B cell (primary cell): Measurements from ENCODE around the gene ANKRD31. TPM values are rescaled to one million over a fixed set of nuclear protein-coding genes. Genes with fewer than 3 reads are reported as not detected.

ENCODE experiments used
- ATAC-seq: fragments of 200-7000 bp; cut with Tn5 transposase; one replicate; pipeline ENCODE4 v1.10.0; 2021; ENCODE audit warnings: low read depth, mild to moderate bottlenecking, moderate number of reproducible peaks, moderate library complexity
- CTCF ChIA-PET: fragments of 350-600 bp; sonication (Branson Sonifier 250); formaldehyde crosslinking; loops from one replicate; lab custom pipeline; 2021; ENCODE audit warnings: antibody characterized with exemption, inconsistent platforms; lab: Charles Lee
- POLR2A ChIA-PET: fragments of 350-600 bp; sonication (Branson Sonifier 250); formaldehyde crosslinking; loops from one replicate; lab custom pipeline; 2021; ENCODE audit warnings: antibody characterized with exemption; lab: Charles Lee
- DNase-seq: peaks from one replicate; pipeline ENCODE4 v3.0.0; 2013
- H2AFZ ChIP-seq: 2 replicates; pipeline ENCODE4 v1.6.1; 2012; ENCODE audit warnings: mild to moderate bottlenecking, low read depth, low read length; ENCODE audit not compliant: insufficient read depth, poor library complexity, severe bottlenecking
- H3K27ac ChIP-seq, 2 donors: 1 replicate in 1 of 2; 2 replicates in 1 of 2; pipeline ENCODE4 v1.5.1; 2012 to 2013; ENCODE audit warnings: low read length in 2 of 2, mild to moderate bottlenecking in 2 of 2, moderate library complexity in 1 of 2
- H3K27me3 ChIP-seq, 4 experiments: fragments of 200-600 bp in 1 of 4; sonication (generic) in 1 of 4; replicated peaks in 1 of 4; 1 replicate in 2 of 4; 2 replicates in 2 of 4; pipeline versions ENCODE4 v1.6.1 to v1.7.0; 2013 to 2016; ENCODE audit warnings: low read length in 3 of 4, mild to moderate bottlenecking in 2 of 4, mixed read lengths in 1 of 4, moderate library complexity in 1 of 4; ENCODE audit not compliant: insufficient read depth in 4 of 4, control insufficient read depth in 3 of 4; ENCODE audit errors: control extremely low read depth in 1 of 4
- H3K36me3 ChIP-seq, 2 experiments: replicated peaks in 1 of 2; 1 replicate in 1 of 2; 2 replicates in 1 of 2; pipeline versions ENCODE4 v1.6.1 to v1.7.1; 2013; ENCODE audit warnings: low read length in 1 of 2; ENCODE audit not compliant: insufficient read depth in 2 of 2, control insufficient read depth in 1 of 2; ENCODE audit errors: control extremely low read depth in 1 of 2, extremely low read depth in 1 of 2
- H3K4me1 ChIP-seq, 2 donors: fragments of 200-600 bp in 1 of 2; sonication (generic) in 1 of 2; 1 replicate in 1 of 2; 2 replicates in 1 of 2; pipeline versions ENCODE4 v1.5.1 to v1.6.1; 2013 to 2017; ENCODE audit warnings: low read length in 2 of 2; ENCODE audit not compliant: control insufficient read depth in 2 of 2, insufficient read depth in 2 of 2
- H3K4me2 ChIP-seq: replicated peaks from 2 replicates; pipeline ENCODE3; 2012; ENCODE audit warnings: mild to moderate bottlenecking, low read depth, low read length; ENCODE audit not compliant: poor library complexity, severe bottlenecking
- H3K4me3 ChIP-seq, 5 experiments: fragments of 200-600 bp in 1 of 5; sonication (generic) in 1 of 5; 1 replicate in 3 of 5; 2 replicates in 2 of 5; pipeline versions ENCODE4 v1.5.1 to v1.7.0; 2011 to 2016; ENCODE audit warnings: low read length in 4 of 5, mild to moderate bottlenecking in 4 of 5, low read depth in 2 of 5, control low read depth in 1 of 5, moderate library complexity in 1 of 5; ENCODE audit not compliant: insufficient read depth in 1 of 5; ENCODE audit errors: control extremely low read depth in 1 of 5, extremely low read depth in 1 of 5
- H3K79me2 ChIP-seq: fragments of 200-600 bp; sonication (generic); one replicate; pipeline ENCODE4 v1.6.0; 2016; ENCODE audit warnings: low read length; ENCODE audit not compliant: control insufficient read depth, insufficient read depth
- H3K9ac ChIP-seq: fragments of 200-600 bp; sonication (generic); 2 replicates; pipeline ENCODE4 v1.6.1; 2017; ENCODE audit warnings: mild to moderate bottlenecking, low read length, moderate library complexity
- H3K9me3 ChIP-seq, 3 donors: one replicate each; pipeline versions ENCODE4 v1.6.1 to v1.7.1; 2013; ENCODE audit warnings: low read length in 2 of 3; ENCODE audit not compliant: control insufficient read depth in 2 of 3, insufficient read depth in 1 of 3; ENCODE audit errors: control extremely low read depth in 1 of 3
- H4K20me1 ChIP-seq: 2 replicates; pipeline ENCODE4 v1.6.0; 2012; ENCODE audit warnings: mild to moderate bottlenecking, low read length; ENCODE audit not compliant: insufficient read depth, control insufficient read depth, poor library complexity, severe bottlenecking
- H3K27ac Mint-ChIP-seq: one replicate; pipeline ENCODE4 v1.8.0; 2021; ENCODE audit warnings: mixed read lengths
- H3K27me3 Mint-ChIP-seq: one replicate; pipeline ENCODE4 v1.8.0; 2021; ENCODE audit warnings: mixed read lengths
- H3K4me1 Mint-ChIP-seq: one replicate; pipeline ENCODE4 v1.8.0; 2021; ENCODE audit warnings: mixed read lengths
- H3K4me3 Mint-ChIP-seq: one replicate; pipeline ENCODE4 v1.8.0; 2021; ENCODE audit warnings: mixed read lengths
- H3K9me3 Mint-ChIP-seq: one replicate; pipeline ENCODE4 v1.8.0; 2022; ENCODE audit warnings: mixed read lengths; ENCODE audit not compliant: insufficient read depth
- EZH2 ChIP-seq: IDR thresholded peaks from 2 replicates; pipeline ENCODE4 v1.6.1; 2012; ENCODE audit warnings: borderline replicate concordance, low read depth, mild to moderate bottlenecking, moderate library complexity, low read length; ENCODE audit not compliant: insufficient read depth, poor library complexity, severe bottlenecking
- WGBS: methylation state at CpG from one replicate; pipeline ENCODE4 v1.1.5; 2013; ENCODE audit warnings: missing lambda C conversion rate; ENCODE audit not compliant: insufficient coverage; 5-methylcytosine and 5-hydroxymethylcytosine counted together
- intact Hi-C: fragments of 100-400 bp; cut with micrococcal nuclease; formaldehyde crosslinking; loops from one replicate; pipeline ENCODE4 v1.10.0; 2022
- polyA plus RNA-seq: library from polyadenylated mRNA; depleted of rRNA; stranded (reverse); fragments of >200 nt; gene quantifications from 2 replicates; pipeline ENCODE4 v1.2.3, GENCODE V29; 2012
- total RNA-seq, 2 donors: library from RNA; stranded (reverse); fragments of 120-200 nt in 1 of 2; gene quantifications; 1 replicate in 1 of 2; 2 replicates in 1 of 2; pipeline versions ENCODE4 v1.2.3 to v1.2.4, GENCODE V29; 2013 to 2022
- TF ChIP-seq, protein P1 (sequence below): fragments of 200-600 bp; IDR thresholded peaks from one replicate; pipeline ENCODE4 v1.8.0; 2022; ENCODE audit warnings: antibody characterized with exemption, mild to moderate bottlenecking

ANKRD31 gene
- total and polyA plus RNA-seq, 2 donors (not counting 1 experiment from before 2014, with no cell fraction given), result 0.06 to 0.10 TPM

DNA sequence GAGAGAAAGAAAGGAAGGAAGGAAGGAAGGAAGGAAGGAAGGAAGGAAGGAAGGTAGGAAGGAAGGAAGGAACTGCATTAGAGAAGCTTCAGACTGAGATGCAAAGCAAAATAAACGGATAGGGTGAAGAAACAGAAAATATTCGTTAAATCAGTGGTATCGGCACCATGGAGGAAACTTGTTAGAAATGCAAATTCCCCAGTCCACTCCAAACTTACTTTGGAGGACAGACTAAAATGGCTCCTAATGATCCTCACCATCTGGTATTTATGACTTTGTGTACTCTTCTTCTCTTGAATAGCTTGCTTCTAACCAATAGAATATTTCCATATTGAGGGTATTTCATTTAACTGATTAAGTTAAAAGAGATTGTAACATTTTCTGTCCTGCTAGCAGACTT lies 96.4 kb downstream of the ANKRD31 start:
- Mint-ChIP-seq H3K9me3 (peaks cover 4% of the 10 kb centered on the region), H3K4me3 (no peak overlapping the region), H3K27ac (no peak overlapping the region), H3K27me3 (peaks cover 3% of the 10 kb centered on the region), H3K4me1 (no peaks in the 10 kb centered on the region)
- POLR2A ChIA-PET, result no interaction called here
- ATAC-seq (no peak), DNase-seq (no peak)
- Histone ChIP-seq H3K4me1 (no peaks in the 10 kb centered on the region), H3K27me3 (no peaks in the 10 kb centered on the region), H2AFZ (no peak overlapping the region), H3K36me3 (no peaks in the 10 kb centered on the region), H4K20me1 (no peaks in the 10 kb centered on the region), H3K27ac (no peak overlapping the region), H3K4me3 (no peak overlapping the region), H3K79me2 (no peaks in the 10 kb centered on the region), H3K9me3 (peaks cover 0 to 4% (median 0%) of the 10 kb centered on the region in 3 donors), H3K9ac (no peak overlapping the region), H3K4me2 (no peak overlapping the region)
- WGBS, result 80% methylated on average over 2 of the region's 3 CpGs
- intact Hi-C loops, result no loop called here
- no peak for TF ChIP-seq EZH2
- TF ChIP-seq, protein P1, sequence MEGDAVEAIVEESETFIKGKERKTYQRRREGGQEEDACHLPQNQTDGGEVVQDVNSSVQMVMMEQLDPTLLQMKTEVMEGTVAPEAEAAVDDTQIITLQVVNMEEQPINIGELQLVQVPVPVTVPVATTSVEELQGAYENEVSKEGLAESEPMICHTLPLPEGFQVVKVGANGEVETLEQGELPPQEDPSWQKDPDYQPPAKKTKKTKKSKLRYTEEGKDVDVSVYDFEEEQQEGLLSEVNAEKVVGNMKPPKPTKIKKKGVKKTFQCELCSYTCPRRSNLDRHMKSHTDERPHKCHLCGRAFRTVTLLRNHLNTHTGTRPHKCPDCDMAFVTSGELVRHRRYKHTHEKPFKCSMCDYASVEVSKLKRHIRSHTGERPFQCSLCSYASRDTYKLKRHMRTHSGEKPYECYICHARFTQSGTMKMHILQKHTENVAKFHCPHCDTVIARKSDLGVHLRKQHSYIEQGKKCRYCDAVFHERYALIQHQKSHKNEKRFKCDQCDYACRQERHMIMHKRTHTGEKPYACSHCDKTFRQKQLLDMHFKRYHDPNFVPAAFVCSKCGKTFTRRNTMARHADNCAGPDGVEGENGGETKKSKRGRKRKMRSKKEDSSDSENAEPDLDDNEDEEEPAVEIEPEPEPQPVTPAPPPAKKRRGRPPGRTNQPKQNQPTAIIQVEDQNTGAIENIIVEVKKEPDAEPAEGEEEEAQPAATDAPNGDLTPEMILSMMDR, result no peak
- CTCF ChIA-PET, result no interaction called here

GRCh38 chr5:75138689-75139088 lies 98.0 kb downstream of the ANKRD31 start:
- H3K9ac ChIP-seq, result no peak overlapping the region
- H3K4me1 ChIP-seq, result no peaks in the 10 kb centered on the region
- no peaks in the 10 kb centered on the region for H4K20me1 ChIP-seq
- POLR2A ChIA-PET, result no interaction called here
- TF ChIP-seq EZH2, result no peak
- TF ChIP-seq, protein P1, result no peak
- ATAC-seq (no peak), DNase-seq (no peak)
- H3K27ac ChIP-seq, result no peak overlapping the region
- H3K79me2 ChIP-seq, result no peaks in the 10 kb centered on the region
- Mint-ChIP-seq H3K27me3 (no peaks in the 10 kb centered on the region), H3K27ac (no peak overlapping the region), H3K4me1 (no peaks in the 10 kb centered on the region), H3K4me3 (no peak overlapping the region), H3K9me3 (no peaks in the 10 kb centered on the region)
- intact Hi-C loops, result no loop called here
- peaks cover 0 to 4% (median 0%) of the 10 kb centered on the region in 3 donors for H3K9me3 ChIP-seq
- no peak overlapping the region for H3K4me3 ChIP-seq
- H3K4me2 ChIP-seq, result no peak overlapping the region
- CTCF ChIA-PET, result no interaction called here
- H3K36me3 ChIP-seq, result no peaks in the 10 kb centered on the region
- no peak overlapping the region for H2AFZ ChIP-seq
- no peaks in the 10 kb centered on the region for H3K27me3 ChIP-seq
